HG02610 (cell line): ENCODE data around the gene LMAN2.
A peak's percentile ranks its signal among the peaks of the same experiment; 100 is the strongest.

Experiments
- ATAC-seq: cut with Tn5 transposase; IDR thresholded peaks from one replicate; pipeline ENCODE4 v1.9.1; 2021; ENCODE audit warnings: mild to moderate bottlenecking, moderate library complexity; ENCODE audit not compliant: unreplicated experiment

LMAN2 gene

DNA sequence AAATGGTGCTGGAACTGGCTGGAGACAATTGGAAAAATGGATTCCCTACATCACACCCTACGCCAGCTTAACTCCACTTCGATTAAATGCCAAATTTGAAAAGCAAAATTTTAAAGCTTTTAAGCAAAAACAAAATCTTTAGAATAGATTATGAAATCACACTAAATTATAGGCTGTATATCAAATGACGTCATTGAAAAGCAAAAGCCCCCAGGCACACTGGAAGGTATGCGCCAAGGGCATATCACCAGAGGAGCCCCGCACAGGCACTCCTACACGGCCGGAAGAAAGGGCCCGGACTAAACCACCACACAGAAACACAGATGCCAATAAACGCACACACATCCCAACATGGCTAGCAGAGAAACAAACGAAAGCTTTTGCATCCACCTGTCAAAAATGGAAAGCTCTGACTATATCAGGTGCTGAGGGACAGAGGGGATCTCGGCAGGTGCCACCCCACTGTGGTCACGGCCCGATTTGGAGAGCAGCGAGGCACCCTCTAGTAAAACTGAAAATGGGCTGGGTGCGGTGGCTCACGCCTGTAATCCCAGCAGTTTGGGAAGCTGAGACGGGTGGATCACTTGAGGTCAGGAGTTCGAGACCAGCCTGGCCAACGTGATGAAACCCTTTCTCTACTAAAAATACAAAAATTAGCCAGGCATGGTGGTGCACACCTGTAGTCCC is 22.8 kb downstream of the LMAN2 start:
- ATAC-seq, result no peak

DNA sequence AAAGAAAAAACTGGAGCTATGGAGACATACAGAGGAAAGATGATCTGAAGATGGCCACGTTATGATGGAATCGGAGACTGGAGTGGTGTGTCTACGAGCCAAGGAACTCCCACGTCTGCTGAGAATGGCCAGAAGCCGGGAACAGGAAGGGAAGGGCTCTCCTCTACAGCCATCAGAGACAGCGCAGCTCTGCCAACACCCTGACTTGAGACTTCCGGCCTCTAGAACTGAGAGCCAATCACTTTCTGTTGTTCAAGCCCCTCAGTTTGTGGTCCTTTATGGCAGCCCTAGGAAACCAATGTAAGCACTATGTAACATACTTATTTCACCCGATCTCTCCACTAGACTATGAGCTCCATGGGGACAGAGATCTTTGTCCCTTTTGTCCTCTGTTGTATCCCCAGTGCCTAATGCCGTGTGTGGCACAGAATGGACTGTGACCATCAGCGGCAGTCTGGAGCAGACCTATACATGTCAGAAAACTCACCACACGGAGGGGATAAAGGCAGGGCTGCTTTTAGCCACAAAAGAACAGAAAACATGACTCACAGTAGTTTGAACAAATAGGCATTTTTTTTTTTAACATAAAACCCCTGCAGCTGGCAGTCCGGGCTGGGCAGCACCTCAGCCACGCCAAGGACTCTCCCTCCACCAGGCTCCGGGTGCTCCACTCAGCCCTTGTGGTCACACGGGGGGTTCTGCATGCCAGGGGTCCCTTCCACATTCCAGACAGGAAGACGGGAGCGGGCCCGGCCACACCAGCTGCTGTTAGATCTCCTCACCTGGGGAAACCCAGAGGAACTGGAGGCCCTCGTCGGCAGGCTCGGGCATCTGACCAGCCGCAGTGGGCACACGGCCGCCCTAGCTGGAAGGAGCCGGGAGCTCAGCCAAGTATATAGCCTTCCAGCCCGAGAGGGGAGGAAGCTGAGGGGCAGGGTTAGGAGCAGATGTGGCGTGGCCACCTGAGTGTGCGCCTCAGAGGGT is 23.6 kb downstream of the LMAN2 start:
- no peak for ATAC-seq

DNA sequence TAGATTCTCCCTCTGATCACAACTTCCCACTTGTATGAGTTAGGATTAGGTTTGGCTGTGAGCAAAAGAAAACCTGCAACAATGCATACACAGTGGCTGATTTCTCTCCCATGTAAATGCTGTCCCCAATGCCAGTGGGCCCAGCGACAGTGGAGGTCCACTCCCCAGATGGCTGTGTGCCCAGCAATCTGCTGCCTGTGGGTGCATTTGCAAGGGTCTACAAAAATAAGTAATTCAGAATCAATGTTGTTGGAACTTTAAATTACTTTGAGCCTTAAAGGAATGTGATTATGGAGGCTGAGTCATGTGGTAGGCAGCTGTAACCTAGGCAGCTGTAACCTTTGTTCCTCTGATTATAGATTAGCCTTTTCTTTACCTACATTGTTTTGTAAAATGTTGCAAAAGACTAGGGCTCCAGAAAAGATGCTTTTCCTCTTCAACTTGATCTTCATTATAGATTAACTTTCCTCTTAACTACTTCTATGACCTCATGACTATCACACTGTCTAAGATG is 25.5 kb downstream of the LMAN2 start:
- ATAC-seq, result no peak

DNA sequence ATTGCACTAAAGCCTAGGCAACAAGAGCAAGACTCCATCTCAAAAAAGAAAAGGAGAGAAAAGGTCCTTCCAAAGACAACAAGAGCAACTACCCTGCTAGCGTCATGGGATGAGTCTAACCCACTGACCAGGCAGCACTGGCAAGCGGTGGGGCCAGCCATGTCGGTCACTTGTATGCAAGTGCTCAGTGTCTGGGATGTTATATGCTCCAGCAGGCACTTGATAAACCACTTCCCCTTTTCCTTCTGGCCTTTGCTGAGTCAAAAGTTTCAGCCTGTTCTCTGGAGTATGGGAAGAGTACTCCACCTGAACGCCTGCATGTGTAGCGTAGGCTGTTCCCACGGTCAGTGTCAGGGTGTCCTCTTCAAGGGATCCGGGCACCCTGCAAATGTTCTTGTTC is 30.6 kb downstream of the LMAN2 start:
- peak; percentile 51 for ATAC-seq

DNA sequence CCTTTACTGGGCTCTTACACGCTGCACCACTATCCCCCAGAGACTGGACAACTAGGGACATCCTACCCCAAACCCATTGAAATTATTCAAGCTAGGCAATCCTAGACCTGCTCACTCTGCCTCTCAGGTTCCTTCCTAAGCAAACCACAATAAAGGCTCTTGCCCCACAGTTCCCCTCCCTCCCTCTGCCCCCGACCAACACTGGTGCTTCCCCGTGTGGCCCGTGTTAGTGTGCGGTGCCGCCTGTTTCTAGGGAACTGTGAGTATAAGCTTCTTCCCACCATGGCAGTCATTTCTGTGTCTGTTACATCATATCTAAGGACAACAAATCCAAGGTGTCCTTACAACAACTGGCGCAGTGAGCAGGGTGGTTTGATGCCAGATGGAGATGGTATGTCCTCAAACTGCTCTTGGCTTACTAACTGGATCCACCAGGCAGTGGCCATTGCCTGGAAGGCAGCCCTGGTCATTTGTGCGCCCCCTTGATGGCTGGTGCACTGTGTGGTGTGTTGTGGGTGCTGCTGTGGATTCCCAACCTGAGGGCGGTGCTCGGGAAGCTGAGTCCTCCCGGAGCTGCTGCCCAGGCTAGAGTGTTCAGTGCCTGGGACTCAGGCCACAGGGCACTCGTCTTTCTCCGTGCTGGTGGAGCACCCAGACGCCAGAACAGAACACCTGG is 31.4 kb downstream of the LMAN2 start:
- ATAC-seq, result no peak

DNA sequence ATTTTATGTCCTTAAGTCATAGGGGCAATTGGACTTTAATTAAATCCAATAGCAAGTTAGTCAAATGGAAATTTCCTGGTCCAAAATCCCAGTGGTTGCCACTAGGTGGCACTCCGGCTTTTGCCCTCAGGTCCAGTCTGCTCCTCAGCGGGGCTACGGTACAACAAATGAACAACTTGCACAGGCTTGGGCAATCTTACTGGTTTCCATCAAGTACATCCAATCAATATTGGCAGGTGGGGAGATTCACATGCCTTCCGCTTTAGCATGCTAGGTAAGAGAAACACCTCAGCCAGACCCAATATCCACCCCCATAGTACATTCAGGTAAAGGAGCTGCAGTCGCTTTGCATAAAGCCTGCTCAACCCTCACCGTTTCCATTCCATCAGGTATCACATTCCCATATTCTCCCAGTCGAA is 33.5 kb downstream of the LMAN2 start:
- no peak for ATAC-seq

DNA sequence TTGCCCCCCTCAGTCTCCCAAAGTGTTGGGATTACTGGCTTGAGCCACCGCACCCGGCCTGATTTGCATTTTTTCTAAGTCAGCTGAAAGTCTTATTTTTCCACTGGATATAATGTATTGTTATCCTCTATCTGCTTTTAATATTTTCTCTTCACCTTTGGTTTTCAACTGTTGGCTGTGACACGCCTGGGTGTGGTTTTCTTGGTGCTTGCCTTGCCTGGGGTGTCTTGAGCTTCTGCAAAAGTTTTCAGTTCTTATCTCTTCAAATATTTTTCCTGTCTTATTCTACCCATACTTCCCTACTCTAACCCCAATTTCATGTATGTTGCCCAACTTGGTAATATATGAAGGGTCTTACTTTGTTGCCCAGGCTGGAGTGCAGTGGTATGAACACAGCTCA is 35.5 kb downstream of the LMAN2 start:
- no peak for ATAC-seq

DNA sequence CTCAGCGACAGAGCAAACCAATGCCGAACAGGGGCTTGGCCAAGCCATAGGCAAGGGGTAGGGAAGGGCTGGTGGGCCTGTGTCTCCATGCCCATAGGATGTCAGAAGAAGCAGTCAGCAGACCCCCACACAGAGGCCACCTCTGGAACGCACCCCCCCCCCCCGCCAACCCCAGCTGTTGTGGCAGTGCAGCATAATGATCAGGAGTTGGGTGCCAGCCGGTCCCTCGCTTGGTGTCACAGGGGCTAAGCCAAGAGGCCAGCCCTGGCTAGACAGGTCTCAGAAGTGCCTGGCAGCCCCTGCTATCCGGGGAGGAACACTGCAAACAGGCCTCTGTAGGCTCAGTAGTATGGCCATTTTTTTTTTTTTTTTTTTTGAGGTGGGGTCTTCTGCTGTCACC is 36.1 kb downstream of the LMAN2 start:
- ATAC-seq, result no peak

DNA sequence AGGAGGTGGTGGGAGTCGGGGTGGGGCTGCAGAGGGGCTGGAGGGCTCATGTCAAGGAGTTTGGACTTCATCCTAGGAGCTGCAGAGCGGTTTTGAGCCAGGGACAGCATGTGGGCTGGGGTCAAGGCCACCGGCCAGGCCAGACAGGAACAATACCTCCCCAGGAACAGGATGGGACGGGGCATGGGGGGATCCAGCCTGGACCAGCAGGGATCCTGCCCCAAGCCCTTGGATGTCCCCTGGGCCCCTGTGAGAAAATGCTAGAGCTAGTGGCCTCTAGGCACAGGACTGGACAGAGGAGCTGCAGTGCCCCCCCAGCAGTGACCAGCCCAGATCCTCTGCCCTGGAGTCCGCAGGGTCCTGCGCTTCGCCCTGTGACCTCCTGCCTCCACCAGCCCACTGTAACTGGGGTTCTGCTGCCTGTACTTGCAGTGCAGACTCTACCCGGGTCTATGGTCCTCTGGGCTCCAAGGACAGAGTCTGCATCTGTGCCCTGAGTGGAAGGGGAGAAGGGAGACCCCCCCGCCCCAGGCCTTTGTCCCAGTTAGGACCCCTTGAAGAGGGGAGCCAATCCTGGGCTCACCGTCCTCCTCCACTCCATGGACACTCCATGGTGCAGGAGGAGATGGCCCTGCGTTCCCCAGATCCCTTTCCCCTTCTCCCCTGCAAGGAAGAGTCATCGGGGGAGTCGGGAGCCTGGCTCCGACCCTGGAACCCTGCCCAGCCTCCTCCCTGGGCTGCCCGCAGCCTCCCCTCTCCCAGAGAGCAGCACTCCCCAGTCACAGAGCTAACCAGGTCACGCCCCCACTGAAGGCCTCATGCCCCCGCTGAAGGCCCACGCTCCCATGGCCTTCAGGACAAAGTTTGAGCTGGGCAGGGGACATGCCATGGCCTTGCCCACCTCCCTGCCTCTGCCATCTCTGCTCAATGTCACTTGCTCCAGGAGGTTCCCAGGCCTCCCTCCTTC is 36.8 kb downstream of the LMAN2 start:
- ATAC-seq, result no peak

DNA sequence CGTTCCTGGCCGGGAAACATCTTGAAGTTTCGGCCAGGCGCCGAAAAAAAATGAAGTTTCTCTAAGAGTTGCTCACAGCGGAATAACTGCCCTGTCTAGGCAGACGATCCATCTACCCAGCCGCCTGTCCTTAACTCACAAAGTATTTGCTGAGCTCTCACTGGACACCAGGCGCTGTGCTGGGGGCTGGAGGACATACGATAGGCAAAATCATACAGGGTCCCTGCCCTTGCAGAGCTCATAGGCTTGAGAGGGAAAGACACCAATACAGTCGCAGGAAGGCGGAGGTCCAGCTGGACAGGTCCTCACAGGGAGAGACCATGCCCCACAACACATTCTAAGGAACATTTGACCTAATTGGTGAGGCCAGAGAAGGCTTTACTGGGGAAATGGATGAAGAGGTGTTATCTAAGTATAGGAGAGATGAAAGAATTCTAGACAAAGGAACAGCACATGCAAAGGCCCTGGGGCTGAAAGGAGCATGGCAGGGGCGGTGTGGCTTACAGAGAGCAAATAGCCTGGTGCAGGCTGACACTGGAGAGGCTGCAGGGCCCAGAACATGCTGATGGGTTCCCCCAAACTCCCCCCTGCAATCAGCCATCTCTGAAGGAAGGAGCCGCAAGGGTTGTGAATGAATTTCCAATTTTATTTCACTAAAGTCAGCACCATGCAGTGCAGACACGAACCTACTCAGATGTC is 37.8 kb downstream of the LMAN2 start:
- ATAC-seq, result no peak

DNA sequence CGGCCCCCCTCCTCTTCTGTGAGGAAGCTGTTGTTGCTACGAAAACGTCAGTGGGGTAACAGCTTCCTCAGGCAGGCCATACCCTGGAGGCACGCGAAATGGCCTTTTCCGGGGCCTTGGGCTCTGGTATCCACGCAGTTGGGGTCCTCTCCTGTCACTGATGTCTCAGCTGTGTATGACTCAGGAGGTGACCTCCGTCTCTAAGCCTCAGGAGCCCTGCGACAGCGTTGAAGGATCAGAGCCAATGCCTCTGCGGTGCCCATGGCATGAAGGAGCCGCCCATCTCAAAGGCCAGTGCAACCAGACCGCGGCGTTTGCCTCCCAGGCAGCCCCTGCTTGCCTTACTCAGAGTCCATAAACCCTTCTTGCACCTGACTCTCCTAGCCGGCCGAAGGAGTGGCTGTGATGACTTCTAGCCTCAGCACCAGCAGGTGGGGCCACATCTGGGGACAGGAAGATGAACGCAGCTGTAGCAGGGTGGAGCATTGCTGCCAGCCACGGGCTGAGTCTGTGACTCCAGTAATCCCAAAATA is 38.8 kb downstream of the LMAN2 start:
- ATAC-seq, result no peak

DNA sequence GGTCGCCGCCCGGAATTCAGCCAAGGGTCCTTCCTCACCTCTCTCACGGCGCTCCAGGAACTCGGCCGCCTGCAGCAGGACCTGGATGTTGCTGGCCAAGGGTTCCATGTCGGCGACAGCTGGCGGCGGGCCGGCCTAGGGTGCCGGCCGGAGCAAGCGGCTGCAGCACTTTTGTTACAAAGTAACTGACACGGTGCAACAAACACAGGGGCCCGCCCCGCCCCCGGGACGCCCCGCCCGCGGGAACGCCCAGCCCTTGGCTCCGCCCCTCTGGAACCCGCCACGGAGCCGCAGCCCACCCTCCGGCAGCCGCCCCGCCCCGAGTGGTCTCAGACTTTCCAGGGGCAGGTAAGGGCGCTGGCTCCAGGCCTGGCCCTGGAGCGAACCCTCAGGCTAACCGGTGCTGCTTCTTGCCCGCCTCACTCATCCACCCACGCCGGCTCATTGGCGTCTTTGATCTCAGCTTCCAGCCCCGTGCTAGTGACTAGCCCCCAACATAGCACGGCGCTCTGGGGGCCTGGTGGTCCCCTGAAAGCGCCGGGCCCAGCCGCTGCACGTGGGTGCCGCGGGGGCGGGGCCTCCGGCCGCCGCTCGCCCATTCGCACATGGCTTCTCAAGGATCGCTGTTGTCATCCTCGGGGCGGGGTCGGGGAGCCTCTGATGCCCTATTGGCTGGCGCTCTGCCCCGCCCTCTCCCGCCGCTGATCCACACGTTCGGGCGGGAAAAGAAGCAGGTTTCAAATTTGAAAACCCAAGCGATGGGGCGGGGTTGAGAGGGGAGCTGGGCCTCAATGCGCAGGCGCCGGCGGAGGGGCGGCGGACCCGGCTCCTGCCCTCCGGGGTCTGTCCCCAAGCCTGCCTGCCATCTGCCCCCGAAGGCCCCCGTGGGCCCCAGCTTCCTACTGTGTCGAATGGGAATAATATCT is 39.5 kb downstream of the LMAN2 start, which contains the start of gene MXD3:
MXD3 (minus strand) TSS at position 176 of the 926 bp plus-strand sequence; CDS start at position 108, 68 bp downstream.
- ATAC-seq, result peak; percentile 72

DNA sequence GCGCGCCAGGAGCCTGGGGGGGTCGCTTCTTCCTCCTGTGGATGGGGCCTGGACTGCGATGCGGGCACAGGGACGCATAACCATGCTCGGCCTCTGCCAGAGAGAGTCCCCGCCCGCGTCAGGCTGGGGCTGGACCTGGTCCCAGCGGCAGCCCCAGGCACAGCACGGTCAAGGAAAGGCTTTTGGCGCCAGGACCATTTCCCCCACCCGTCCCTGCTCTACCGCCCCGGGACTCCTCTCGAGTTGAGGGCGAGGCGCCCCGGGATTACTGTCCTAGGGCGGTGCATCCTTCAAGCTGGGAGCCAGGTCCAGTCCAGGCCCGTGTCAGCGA is 40.1 kb downstream of the LMAN2 start:
- no peak for ATAC-seq

DNA sequence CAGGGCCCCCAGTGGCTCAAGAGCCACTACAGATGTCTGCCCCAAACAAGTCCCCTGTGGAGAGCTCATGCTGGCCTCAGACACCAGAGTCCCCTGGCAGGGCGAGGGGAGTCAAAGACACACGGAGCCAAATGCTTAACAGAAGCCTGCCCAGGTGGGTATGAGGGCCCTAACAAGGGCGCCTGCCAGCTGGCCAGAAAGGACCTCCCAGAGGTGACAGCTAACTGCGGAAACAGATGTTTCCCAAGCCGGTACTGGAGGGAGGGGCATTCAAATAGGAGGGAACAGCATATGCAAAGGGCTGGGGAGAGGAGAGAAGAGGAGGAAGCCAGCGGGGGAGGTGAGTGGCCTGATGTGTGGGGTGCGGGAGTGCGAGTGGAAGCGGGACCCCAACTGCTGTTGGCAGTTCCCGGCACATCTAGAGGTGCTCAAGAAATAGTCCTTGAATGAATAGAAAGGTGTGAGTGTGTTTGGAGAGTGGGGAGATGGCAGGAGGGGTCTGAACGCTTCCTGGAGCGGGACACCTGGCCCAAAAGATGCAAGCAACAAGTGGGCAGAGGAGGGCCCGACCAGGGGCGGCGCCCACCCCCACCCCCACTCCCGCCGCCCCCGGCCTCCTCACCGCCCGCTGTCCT is 40.6 kb downstream of the LMAN2 start:
- peak; percentile 30 for ATAC-seq

DNA sequence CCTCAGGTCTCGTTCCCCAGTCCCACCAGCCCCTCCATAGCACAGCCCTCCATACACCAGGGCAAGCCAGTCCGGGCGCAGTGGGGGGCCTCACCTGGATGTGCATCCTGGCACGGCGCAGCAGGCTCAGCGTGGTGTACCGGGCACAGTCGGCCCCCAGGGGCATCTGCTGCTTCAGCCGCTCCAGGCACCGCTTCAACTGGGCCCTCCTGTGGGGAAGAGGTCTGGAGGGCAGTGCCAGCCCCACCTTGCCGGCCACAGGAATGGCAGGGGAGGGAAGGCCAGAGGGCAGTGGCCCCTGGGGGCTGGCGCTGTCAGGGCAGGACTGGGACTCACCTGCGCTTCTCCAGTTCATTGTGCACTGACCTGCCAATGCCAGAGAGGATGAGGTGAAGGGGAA is 41.1 kb downstream of the LMAN2 start:
- ATAC-seq, result no peak

DNA sequence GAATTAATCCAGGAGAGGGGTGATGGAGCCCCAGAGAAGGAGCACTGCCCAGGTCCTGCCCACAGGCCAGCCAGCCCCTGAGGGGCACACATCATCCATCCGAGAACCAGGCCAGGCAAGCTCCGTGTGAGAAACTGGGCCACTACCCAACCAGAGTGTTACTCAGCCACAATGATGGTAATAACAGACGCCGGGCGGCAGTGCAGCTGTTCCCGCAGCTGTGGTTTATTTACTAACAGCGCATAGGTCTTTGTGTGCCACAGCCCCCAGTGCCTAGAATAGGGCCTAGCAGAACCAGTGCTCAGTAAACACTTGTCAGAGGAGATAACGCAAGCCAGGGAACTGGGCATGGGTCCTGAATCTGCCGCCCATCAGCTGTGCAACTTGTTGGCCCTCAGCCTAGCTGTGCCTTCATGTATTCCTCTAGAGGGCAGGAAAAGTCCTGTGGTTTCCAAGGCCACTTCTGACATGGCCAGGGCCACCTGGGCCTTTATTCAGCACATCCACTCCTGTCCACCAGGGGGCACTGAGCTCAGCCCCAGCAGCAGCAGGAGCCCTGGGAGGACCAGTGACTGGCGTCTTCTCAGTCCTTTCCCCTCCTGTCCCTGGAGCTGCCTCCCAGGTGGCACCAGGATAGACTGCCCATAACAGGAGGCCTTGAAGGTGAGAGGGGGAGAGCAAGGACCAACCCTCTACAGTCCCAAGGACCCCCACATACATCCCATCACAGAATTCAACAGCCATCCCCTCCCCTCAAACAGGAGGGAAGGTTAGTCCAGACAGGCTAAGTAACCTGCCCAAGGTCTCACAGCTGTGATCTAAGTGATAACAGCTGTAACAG is 41.9 kb downstream of the LMAN2 start:
- ATAC-seq, result no peak

DNA sequence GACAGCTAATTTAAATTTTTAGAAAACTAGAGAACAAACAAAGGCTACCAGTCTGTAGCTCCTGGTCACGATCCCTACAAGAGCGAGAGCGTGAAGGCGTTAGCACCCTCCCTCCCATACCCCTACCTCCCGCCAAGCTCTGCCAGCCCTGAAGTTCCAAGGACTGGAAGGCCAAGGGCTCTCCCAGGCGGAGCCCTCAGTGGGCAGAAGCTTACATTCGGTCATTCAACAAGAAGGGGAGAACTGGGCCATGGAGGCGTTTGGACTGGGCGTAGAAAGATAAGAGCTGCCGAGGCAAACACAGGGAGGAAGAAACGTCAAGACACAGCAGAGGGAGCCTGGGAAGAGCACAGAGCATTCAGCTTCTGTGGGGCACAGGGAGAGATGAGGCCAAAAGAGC is 42.7 kb downstream of the LMAN2 start:
- ATAC-seq, result no peak
